ENCODE results near the gene MCOLN1.
"Not testable (repeated sequence)": the region's sequence is repeated elsewhere in the genome, so short reads cannot be mapped to it uniquely, and the experiment has no call there.

Gene MCOLN1

DNA sequence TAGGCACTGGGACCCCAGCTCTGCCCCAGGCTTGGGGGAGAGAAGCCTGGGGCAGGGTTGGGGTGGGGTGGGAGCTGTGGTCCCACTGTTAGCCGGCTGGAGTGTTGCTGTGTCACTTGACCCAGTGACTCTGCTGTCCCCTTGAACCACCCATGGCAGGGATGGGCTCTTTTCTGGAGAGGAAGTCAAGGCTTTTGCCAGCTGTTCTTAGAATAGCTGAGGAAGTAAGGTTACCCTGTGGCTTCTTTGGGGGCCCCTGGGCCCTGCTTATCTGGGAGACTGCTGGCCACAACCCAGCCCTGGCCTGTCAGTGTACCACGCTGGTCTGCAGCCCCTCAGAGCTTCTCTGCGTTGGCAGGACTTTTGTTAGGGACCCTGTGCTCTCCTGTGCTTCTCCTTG lies 22.2 kb downstream of the MCOLN1 start:
- DNase-seq: no peak

GRCh38 chr19:7545300-7545699 lies 22.9 kb downstream of the MCOLN1 start:
- no peak for DNase-seq

DNA sequence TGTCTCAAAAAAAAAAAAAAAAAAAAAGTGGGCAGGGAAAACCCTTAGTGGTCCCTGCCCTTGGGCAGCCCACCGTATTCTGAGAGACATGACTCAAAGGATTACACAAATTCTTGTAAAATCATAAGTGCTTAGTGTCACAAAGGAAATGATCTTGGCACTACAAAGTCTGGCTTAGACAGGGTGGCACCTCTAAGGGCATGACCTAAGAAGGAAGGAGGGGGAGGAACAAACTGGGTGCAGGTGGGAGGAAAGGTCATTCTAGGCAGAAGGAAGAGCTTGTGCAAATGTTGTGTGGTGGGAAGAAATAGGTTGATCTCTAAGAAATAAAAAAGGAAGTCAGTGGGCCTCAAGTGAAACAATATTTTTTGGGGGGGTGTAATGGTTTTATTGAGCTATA lies 23.5 kb downstream of the MCOLN1 start:
- DNase-seq: no peak

- no peak for DNase-seq
Measured at GRCh38 chr19:7547159-7547558, 24.7 kb downstream of the MCOLN1 start.

GRCh38 chr19:7549429-7550148 lies 27.2 kb downstream of the MCOLN1 start:
- DNase-seq: no peak

GRCh38 chr19:7550169-7550770 lies 27.8 kb downstream of the MCOLN1 start:
- no peak for DNase-seq

DNA sequence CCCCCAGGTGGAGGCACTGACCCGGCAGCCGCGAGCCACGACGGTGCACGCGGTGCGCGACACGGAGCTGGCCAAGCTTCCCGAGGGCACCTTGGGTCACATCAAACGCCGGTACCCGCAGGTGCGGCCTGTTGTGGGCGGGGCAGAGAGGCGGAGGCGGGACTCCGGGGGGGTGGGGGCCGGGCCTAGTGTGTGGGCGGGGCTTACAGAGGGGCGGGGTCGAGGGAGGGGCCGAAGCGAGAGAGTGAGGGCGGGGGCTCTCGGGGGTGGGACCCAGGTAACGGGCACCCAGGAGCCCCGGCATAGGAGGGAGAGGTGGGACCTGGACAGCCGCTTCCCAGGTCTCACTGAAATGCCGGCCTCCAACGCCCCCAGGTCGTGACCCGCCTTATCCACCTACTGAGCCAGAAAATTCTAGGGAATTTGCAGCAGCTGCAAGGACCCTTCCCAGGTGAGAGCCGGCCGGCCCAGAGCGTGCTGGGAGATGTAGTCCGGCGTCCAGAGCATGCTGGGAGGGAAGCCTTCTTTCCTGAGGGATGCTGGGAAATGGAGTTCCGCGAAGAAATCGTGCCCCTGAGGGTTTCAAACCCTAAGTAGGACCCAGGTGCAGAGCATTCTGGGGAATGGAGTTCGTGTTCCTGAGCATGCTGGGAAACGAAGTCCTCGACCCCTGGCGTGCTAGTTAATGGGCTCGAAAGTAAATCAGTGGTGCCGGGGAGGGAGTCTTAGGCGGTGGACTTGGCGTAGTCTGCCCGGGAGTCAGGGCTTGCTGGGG lies 28.8 kb downstream of the MCOLN1 start:
- peak; percentile 64 for DNase-seq

- no peak for DNase-seq
Measured at GRCh38 chr19:7552781-7553180, 30.4 kb downstream of the MCOLN1 start.

DNA sequence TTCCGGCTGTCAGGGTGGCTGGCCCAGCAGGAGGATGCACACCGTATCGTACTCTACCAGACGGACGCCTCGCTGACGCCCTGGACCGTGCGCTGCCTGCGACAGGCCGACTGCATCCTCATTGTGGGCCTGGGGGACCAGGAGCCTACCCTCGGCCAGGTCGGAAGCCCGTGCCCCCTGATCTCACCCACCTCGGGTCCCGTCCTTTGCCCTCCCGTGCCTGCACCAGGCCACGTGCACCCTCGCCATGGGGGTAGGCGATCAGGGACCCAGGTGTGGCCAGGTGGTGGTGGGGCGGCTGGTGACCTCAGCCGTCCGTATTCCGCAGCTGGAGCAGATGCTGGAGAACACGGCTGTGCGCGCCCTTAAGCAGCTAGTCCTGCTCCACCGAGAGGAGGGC lies 32.1 kb downstream of the MCOLN1 start:
- no peak for DNase-seq

GRCh38 chr19:7554990-7555864 lies 32.8 kb downstream of the MCOLN1 start:
- DNase-seq: no peak

DNA sequence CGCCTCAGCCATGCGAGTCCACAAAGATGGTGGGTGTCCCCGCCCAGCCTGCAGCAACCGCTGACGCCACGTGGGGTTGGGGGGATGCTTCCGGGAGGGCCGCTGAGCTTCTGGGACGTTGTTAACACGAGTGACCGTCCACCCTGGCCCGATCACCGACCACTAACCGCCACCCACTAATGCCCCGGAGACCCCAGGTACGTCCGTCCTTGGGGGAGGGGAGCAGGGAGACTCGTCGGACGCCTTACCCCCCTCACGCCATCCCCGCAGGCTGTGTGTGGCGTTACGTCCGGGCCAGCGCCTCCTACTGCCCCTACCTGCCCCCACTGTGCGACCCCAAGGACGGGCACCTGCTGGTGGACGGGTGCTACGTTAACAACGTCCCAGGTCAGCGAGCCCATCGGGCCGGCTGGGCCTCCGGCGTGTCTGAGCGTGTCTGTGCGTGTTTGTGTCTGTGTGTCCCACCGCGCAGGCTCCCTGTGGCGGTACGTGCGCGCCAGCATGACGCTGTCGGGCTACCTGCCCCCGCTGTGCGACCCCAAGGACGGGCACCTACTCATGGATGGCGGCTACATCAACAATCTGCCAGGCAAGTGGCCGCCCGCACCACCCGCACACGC lies 34.4 kb downstream of the MCOLN1 start:
- DNase-seq: no peak

- DNase-seq: no peak
Measured at GRCh38 chr19:7558667-7559066, 36.2 kb downstream of the MCOLN1 start.

- DNase-seq: no peak
Measured at GRCh38 chr19:7559102-7559501, 36.7 kb downstream of the MCOLN1 start.

DNA sequence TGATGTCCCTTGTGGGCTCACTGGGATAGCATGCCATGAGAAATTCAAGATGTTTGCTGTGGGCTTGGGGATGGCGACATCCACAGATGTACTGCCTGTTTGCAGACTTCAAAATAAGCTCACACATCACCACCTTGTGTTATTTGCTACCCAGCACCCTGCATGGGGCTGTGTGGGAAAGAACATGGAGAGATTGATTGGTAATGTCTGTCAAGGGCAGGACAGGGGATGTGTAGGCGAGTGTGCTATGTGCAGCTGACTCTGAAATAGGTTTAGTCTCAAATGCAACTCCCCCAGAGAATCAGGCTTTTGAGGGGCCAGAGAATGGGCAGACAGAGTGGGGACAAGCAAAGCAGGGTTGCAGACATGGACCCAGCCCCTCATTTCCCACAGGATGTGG lies 37.8 kb downstream of the MCOLN1 start:
- DNase-seq: no peak

DNA sequence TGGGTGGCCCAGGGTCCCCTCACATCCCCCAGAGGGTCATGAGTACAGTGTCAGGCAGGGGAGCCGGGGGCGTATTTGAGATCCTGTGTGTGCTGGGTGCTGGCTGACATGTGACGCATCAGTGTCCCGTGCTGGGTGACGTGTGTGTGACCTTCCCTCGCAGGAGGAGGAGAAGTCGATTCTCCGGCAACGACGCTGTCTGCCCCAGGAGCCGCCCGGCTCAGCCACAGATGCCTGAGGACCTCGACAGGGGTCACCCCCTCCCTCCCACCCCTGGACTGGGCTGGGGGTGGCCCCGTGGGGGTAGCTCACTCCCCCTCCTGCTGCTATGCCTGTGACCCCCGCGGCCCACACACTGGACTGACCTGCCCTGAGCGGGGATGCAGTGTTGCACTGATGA lies 38.9 kb downstream of the MCOLN1 start:
- DNase-seq: no peak

GRCh38 chr19:7562646-7563393 lies 40.4 kb downstream of the MCOLN1 start:
- DNase-seq: no peak

DNA sequence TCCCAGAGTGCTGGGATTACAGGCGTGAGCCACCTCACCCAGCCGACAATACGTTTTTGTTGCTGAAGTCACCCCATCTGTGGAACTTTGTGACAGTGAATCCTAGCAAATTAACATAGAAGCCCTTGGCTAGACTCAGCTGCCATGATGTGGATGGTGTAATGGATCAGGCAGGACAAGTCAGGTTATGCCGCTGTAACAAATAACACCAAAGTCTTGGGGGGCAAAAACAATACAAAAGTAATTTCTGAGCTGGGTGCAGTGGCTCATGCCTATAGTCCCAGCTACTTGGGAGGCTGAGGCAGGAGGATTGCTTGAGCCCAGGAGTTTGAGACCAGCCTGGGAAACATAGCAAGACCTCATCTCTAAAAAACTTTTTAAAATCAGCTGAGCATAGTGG lies 42.4 kb downstream of the MCOLN1 start:
- no peak for DNase-seq

DNA sequence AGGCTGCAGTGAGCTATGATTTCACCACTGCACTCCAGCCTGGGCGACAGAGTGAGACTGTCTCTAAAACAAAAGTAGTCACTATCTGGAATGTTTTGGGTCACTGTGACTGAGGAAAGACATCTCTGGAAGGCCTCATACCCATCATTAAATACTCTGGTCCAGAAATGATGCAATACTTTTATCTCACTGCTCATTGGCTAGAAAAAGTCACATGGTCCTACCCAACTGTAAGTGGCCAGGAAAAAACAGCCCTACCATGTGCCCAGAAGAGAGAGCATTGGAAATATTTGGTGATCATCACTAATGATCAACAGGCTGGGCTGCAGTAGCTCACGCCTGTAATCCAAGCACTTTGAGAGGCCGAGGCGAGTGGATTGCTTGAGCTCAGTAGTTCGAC lies 42.9 kb downstream of the MCOLN1 start:
- no peak for DNase-seq

GRCh38 chr19:7570761-7571160 lies 48.3 kb downstream of the MCOLN1 start:
- no peak for DNase-seq

DNA sequence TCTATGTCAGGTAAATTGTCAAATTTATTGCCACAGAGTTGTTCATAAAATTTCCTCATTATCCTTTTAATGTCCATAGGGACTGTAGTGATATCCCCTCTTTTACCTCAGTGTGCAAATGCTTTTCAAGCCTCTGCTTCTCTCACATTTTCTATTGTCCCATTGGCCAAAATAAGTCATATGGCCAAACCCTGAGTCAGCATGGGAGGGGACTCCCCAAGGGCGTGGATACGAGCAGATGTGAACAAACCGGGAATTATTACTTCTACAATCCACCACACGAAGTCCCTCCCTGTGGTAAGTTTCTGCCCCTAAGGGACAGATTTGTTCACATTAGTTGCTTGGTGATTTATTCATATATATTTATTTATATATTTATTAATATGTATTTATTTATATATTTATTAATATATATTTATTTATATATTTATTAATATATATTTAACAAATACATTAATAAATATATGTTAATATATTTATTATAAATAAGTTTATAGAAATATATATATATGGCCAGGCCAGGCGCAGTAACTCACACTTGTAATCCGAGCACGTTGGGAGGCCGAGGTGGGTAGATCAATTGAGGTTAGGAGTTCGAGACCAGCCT lies 53.1 kb downstream of the MCOLN1 start:
- no peak for DNase-seq

- not testable (repeated sequence) for DNase-seq
Measured at GRCh38 chr19:7577422-7577821, 55.0 kb downstream of the MCOLN1 start.

All from CD4-positive, alpha-beta T cell treated with Interleukin-17A for 4 hours (primary cell).